Bronchial epithelial cell (primary cell): ENCODE measurements around the gene SPPL3. TPM values are rescaled to one million over a fixed set of nuclear protein-coding genes. Genes with fewer than 3 reads are reported as not detected.
A peak's percentile ranks its signal among the peaks of the same experiment; 100 is the strongest.

Experiments used
- DNase-seq: peaks from one replicate; pipeline ENCODE4 v3.0.0-alpha.2; 2010; ENCODE audit warnings: low read depth
- FAIRE-seq: peaks from 2 replicates; lab custom pipeline; 2011; peaks lifted over from hg19 to GRCh38; lab: Jason Lieb, UNC
- H3K27me3 ChIP-seq: 2 replicates; pipeline ENCODE4 v1.5.1; 2011; ENCODE audit warnings: low read length; ENCODE audit not compliant: control insufficient read depth, insufficient read depth
- H3K36me3 ChIP-seq: 2 replicates; pipeline ENCODE4 v1.5.1; 2011; ENCODE audit warnings: low read length; ENCODE audit not compliant: control insufficient read depth, insufficient read depth
- H3K4me3 ChIP-seq: 2 replicates; pipeline ENCODE4 v1.5.1; 2011; ENCODE audit warnings: mild to moderate bottlenecking, low read depth, low read length, control low read depth
- CTCF ChIP-seq: IDR thresholded peaks from 2 replicates; pipeline ENCODE4 v1.5.1; 2011; ENCODE audit warnings: mild to moderate bottlenecking, moderate library complexity, low read length, control low read depth, inconsistent platforms; ENCODE audit not compliant: insufficient read depth, severe bottlenecking
- total RNA-seq: library from RNA; depleted of rRNA; stranded (reverse); fragments of >200 nt; gene quantifications from 2 replicates; pipeline ENCODE4 v1.2.1, GENCODE V29; 2014

SPPL3 gene
- total RNA-seq, 1 donor from 2014 or later: 4.2 TPM

GRCh38 chr12:120724720-120725119 lies 179.4 kb downstream of the SPPL3 start:
- no peaks in the 10 kb centered on the region for H3K27me3 ChIP-seq
- DNase-seq: no peak
- no peak overlapping the region for H3K4me3 ChIP-seq
- no peak for FAIRE-seq
- H3K36me3 ChIP-seq: peaks cover 6% of the 10 kb centered on the region
- TF ChIP-seq CTCF: no peak

DNA sequence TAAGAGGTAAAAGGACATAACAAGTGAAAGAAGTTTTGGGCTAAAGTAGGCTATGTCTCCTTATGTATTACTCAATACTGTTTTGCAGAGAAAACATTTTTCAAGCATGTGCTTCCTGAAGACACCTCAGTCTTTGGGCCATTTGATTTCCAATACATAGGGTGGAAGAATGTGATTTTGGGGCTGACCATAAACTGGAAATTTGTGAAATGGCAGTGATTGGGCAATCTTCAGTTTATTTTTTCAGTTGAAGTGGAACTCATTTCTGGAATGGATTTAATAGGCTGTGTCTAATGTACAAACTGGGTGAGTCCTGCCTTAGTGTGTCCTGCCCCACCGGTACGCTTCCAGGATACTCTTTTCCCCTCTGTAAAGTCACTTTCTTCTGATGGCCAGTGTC lies 181.4 kb downstream of the SPPL3 start:
- H3K4me3 ChIP-seq: no peak overlapping the region
- no peak for TF ChIP-seq CTCF
- H3K27me3 ChIP-seq: no peaks in the 10 kb centered on the region
- FAIRE-seq (no peak), DNase-seq (no peak)
- peaks cover 14% of the 10 kb centered on the region for H3K36me3 ChIP-seq

GRCh38 chr12:120721866-120722265 lies 182.3 kb downstream of the SPPL3 start:
- H3K27me3 ChIP-seq: no peaks in the 10 kb centered on the region
- DNase-seq (no peak), FAIRE-seq (no peak)
- no peak for TF ChIP-seq CTCF
- no peak overlapping the region for H3K4me3 ChIP-seq
- peaks cover 16% of the 10 kb centered on the region for H3K36me3 ChIP-seq

DNA sequence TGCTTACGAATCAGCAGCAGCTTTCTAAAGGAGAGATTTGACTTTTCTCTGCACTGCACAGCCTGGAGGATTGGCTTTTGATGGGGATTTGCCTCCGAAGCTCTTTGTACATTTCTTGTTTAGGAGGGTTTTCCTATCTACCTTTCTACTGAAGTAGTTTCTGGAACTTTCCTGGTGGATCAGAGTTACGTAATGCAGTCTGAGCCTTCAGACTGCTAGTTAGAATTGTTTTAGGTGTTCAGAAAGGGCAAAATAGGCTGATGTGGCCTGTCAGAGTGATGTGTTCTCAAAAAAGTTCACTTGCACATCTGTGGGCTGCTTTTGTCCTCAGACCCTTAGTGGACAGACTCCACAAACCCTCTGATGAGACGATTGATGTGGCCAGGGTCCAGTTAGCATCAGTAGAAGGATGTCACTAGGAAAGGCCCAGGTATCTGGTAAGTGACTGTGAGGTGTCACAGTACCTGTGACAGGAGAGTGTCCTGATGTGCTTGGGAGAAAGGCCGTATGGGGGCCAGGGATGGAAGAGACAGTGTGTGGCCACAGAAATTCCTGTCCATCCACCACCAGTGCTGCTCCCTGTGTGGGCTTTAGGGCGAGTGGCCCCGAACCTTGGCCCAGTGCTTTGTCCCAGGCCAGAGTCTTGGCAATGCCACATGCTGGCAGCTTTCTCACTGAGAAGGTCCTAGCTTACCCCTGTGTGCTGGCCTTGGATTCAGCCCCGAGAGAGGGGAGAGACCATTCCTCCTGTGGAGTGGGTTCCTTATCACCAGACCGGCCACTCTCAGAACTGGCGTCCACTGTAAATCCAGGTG lies 183.0 kb downstream of the SPPL3 start:
- no peaks in the 10 kb centered on the region for H3K27me3 ChIP-seq
- H3K36me3 ChIP-seq: peaks cover 22% of the 10 kb centered on the region
- FAIRE-seq: no peak
- no peak for DNase-seq
- no peak overlapping the region for H3K4me3 ChIP-seq
- no peak for TF ChIP-seq CTCF

DNA sequence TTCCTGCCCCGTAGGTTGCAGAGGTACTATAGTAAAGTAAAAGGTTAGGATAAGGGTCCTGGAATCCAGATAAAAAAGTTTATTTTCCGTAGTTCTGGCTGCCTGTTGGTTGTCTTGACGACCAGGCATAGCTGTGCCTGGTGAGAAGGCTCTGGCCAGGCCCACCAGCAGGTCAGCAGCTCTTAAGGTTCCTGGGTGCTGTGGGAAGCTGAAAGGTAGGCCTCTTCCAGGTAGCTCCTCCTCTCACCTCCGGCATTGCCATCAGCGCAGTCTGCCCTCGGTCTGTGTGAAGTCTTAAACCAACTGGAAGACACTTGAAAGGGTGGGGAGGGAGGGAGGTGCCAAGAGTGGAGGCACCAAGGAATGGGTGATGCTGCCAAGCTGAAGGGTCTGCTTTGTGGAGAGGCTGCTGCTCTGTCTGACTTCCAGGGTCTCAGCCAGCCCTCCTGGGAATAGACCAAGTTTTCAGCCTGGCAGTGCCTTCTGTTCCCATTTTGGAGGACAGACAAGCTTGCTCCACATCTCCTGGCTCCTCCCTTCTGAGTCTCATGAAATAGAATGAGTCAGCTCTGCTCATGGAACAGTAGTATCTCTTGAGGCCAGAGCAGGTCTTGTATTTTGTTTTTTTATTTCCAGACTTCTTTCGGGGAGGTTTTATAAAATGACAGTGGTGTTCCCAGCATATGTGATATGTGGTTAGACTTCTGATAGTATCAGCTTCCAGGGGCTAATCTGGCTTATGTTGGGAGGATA lies 183.7 kb downstream of the SPPL3 start:
- no peak overlapping the region for H3K4me3 ChIP-seq
- FAIRE-seq (peak; percentile 23), DNase-seq (peak; percentile 66)
- no peak for TF ChIP-seq CTCF
- no peaks in the 10 kb centered on the region for H3K27me3 ChIP-seq
- peaks cover 26% of the 10 kb centered on the region for H3K36me3 ChIP-seq
